ENCODE results near the gene SLCO3A1. TPM values are rescaled to one million over a fixed set of nuclear protein-coding genes. Genes with fewer than 3 reads are reported as not detected.

SLCO3A1 gene
- total RNA-seq, 2 experiments from 2014 or later: 4.2 to 4.8 TPM

DNA sequence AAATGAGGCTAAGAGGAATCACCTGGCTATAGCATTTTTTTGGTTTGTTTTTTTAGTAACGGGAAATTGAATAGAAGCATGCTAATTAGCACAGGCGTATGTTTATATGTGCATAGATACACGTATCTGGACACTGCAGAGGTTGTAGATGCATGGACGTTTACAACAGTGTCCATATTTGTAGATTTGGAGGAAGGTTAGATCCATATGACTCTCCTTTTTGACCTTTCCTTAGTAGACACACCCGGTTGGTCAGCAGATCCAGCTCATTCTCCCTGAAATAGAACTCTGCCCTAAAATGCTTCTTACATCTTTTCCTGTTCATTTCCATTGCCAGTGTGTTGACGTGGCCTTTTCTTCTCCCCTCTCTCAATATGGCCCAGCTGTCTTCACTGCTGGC, 60.1 kb downstream of the SLCO3A1 start:
- ATAC-seq: no peak
- DNase-seq: no peak
- no peaks in the 10 kb centered on the region for H3K9me3 Mint-ChIP-seq
- no peaks in the 10 kb centered on the region for H3K36me3 Mint-ChIP-seq (ENCODE audit: low read depth)
- H3K4me1 Mint-ChIP-seq (ENCODE audit: low read depth): peaks cover 4% of the 10 kb centered on the region
- no peak overlapping the region for H3K27ac Mint-ChIP-seq
- intact Hi-C loops (cut with micrococcal nuclease): no loop called here
- POLR2A ChIA-PET: interaction anchor here (0.9 kb wide), 1 partner anchor 18 kb away, joined by 3 read pairs; no protein-coding TSS in a partner anchor
- TF ChIP-seq, protein P1, sequence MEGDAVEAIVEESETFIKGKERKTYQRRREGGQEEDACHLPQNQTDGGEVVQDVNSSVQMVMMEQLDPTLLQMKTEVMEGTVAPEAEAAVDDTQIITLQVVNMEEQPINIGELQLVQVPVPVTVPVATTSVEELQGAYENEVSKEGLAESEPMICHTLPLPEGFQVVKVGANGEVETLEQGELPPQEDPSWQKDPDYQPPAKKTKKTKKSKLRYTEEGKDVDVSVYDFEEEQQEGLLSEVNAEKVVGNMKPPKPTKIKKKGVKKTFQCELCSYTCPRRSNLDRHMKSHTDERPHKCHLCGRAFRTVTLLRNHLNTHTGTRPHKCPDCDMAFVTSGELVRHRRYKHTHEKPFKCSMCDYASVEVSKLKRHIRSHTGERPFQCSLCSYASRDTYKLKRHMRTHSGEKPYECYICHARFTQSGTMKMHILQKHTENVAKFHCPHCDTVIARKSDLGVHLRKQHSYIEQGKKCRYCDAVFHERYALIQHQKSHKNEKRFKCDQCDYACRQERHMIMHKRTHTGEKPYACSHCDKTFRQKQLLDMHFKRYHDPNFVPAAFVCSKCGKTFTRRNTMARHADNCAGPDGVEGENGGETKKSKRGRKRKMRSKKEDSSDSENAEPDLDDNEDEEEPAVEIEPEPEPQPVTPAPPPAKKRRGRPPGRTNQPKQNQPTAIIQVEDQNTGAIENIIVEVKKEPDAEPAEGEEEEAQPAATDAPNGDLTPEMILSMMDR (IDR thresholded peaks at IDR 0.05): no peak
- no peak overlapping the region for H3K4me3 Mint-ChIP-seq
- CTCF ChIA-PET: no interaction called here
- H3K27me3 Mint-ChIP-seq: no peaks in the 10 kb centered on the region

DNA sequence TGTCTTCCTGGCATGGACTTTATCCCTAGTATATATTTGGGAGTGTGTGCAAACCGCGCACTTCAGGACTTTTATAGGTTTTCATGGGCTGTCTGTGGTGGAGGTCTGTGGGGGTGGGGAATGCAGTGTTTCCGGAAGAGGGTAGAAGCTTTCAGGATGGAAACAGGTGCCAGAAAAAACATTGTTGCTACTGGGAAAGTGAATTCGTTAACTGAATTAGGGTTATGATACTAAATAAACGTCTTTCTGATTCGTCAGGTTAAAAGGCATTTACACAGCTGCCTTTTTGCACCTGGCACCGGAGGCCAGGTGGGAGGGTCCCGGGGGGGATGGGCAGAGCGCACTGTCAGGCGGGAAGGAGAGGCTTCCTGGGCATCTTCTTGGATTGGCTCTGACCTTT, 62.1 kb downstream of the SLCO3A1 start:
- peaks cover 4% of the 10 kb centered on the region for H3K4me1 Mint-ChIP-seq (ENCODE audit: low read depth)
- H3K9me3 Mint-ChIP-seq: no peaks in the 10 kb centered on the region
- TF ChIP-seq, protein P1 (IDR thresholded peaks at IDR 0.05): no peak
- DNase-seq (no peak), ATAC-seq (no peak)
- H3K27me3 Mint-ChIP-seq: no peaks in the 10 kb centered on the region
- H3K4me3 Mint-ChIP-seq: no peak overlapping the region
- H3K27ac Mint-ChIP-seq: no peak overlapping the region
- POLR2A ChIA-PET: no interaction called here
- no peaks in the 10 kb centered on the region for H3K36me3 Mint-ChIP-seq (ENCODE audit: low read depth)
- intact Hi-C loops (cut with micrococcal nuclease): no loop called here
- CTCF ChIA-PET: no interaction called here

DNA sequence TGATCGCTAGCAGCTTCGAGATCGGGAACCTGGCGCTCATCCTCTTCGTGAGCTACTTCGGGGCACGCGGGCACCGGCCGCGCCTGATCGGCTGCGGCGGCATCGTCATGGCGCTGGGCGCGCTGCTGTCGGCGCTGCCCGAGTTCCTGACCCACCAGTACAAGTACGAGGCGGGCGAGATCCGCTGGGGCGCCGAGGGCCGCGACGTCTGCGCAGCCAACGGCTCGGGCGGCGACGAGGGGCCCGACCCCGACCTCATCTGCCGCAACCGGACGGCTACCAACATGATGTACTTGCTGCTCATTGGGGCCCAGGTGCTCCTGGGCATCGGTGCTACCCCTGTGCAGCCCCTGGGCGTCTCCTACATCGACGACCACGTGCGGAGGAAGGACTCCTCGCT, 62.5 kb downstream of the SLCO3A1 start:
- ATAC-seq: no peak
- TF ChIP-seq, protein P1 (IDR thresholded peaks at IDR 0.05): no peak
- intact Hi-C loops (cut with micrococcal nuclease): no loop called here
- Mint-ChIP-seq H3K9me3 (no peaks in the 10 kb centered on the region), H3K27ac (no peak overlapping the region), H3K36me3 (ENCODE audit: low read depth) (no peaks in the 10 kb centered on the region), H3K27me3 (no peaks in the 10 kb centered on the region), H3K4me1 (ENCODE audit: low read depth) (peaks cover 5% of the 10 kb centered on the region), H3K4me3 (no peak overlapping the region)
- ChIA-PET POLR2A (no interaction called here), CTCF (no interaction called here)
- DNase-seq: no peak

DNA sequence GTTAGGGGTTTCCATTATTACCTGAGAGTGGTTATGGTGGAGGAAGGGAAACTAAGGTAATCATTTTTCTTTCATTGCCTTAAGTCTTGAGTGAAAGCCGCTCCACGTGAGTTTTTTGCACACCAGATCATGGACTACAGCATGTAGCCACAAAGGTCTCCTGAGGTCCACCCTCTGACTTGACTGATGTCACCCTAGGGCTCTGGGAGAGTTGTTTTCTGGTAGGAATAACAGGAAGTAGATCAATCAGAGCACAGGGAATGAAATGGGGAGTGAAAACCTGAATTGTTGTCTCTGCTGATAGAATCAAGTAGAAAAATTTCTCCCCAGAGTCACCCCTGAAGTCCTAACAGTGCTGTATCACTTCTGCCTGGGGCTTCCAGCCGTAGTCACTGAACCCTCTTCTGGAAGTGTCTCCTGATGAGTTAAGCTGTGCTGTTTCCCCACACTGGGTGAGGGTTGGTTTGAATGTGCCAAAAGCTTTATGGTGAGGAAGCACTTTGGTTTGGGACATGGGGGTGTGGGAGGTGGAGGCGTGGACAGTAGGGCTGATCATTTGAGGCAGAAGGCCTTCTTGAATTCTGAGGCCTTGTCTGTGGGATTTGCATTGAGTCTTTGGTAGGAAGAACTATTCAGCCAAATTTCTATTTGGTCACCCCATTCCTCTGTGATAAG, 64.3 kb downstream of the SLCO3A1 start:
- H3K27me3 Mint-ChIP-seq: no peaks in the 10 kb centered on the region
- H3K4me3 Mint-ChIP-seq: no peak overlapping the region
- H3K9me3 Mint-ChIP-seq: no peaks in the 10 kb centered on the region
- POLR2A ChIA-PET: no interaction called here
- peaks cover 8% of the 10 kb centered on the region for H3K4me1 Mint-ChIP-seq (ENCODE audit: low read depth)
- H3K36me3 Mint-ChIP-seq (ENCODE audit: low read depth): no peaks in the 10 kb centered on the region
- intact Hi-C loops (cut with micrococcal nuclease): no loop called here
- no peak for ATAC-seq
- H3K27ac Mint-ChIP-seq: no peak overlapping the region
- CTCF ChIA-PET: no interaction called here
- TF ChIP-seq, protein P1 (IDR thresholded peaks at IDR 0.05): no peak
- DNase-seq: no peak

DNA sequence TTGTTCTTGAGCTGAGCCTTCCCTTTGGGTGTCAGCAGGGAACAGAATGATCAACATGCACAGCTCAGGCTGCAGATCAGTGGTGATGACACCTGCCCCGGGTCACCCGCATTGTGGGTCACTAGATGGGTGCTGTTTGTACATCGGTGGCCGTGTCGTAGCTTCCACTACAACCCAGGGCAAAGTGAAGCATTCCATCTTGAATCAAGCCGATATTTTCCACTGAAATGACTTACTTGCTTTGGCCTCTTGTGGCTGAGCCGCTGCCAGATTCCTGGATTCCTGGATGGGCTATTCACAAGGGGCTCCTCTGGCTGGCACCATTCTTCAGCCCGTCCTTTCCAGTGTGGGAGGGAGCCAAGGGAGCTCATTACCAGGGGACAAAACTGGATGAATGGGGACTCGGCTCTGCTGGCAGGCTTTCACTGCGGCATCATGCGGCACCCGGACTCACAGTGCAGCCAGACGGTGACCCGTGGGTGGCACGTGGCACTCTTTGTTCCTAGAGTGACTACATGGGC, 65.6 kb downstream of the SLCO3A1 start:
- intact Hi-C loops (cut with micrococcal nuclease): no loop called here
- Mint-ChIP-seq H3K27ac (no peak overlapping the region), H3K4me3 (no peak overlapping the region), H3K4me1 (ENCODE audit: low read depth) (peaks cover 8% of the 10 kb centered on the region), H3K36me3 (ENCODE audit: low read depth) (no peaks in the 10 kb centered on the region), H3K27me3 (no peaks in the 10 kb centered on the region), H3K9me3 (no peaks in the 10 kb centered on the region)
- CTCF ChIA-PET: no interaction called here
- ATAC-seq: no peak
- no peak for DNase-seq
- TF ChIP-seq, protein P1 (IDR thresholded peaks at IDR 0.05): no peak
- POLR2A ChIA-PET: no interaction called here

Data from activated CD8-positive, alpha-beta T cell treated with anti-CD3 and anti-CD28 coated beads for 36 hours (primary cell).